HG03280 (cell line): ENCODE measurements around the gene NIP7.

Experiments
- ATAC-seq: cut with Tn5 transposase; IDR thresholded peaks from one replicate; pipeline ENCODE4 v1.9.1; 2021; ENCODE audit warnings: mild to moderate bottlenecking, moderate library complexity; ENCODE audit not compliant: unreplicated experiment

Gene NIP7

GRCh38 chr16:69318177-69318910 lies 21.2 kb upstream of the NIP7 start:
- ATAC-seq: no peak

- no peak for ATAC-seq
Observed at GRCh38 chr16:69318911-69319289, 20.7 kb upstream of the NIP7 start.

DNA sequence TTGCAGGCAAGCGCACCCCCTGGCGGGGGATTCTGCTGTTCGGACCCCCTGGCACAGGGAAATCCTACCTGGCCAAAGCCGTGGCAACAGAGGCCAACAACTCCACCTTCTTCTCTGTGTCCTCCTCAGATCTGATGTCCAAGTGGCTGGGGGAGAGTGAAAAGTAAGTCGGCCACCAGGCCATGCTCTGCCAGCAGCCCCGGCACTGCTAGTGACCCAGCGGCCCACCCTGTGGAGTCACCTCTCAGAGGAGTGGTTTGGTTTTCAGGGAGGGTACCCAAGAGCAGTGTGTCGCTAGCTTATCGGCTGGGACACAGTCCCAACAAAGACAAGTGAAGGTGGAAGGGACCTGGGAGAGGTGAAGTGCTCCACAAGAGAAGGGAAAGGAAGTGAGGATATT lies 20.2 kb upstream of the NIP7 start:
- ATAC-seq: no peak

GRCh38 chr16:69319826-69320739 lies 19.5 kb upstream of the NIP7 start:
- no peak for ATAC-seq

DNA sequence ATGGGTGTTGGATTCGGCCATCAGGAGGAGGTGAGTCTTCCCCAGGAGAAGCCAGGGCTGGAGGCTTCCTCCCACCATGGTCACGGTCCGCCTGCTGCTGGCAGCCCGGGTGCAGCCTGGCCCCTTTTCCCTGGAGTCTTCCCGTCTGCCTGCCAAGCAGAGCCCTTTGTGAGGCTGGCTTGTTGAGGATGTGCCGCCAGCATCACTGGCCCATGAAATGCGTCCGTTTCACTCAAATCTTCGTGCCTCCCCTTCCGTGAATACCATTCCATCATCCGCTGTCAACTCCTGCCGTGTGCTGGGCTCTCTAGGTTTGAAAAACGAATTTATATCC lies 18.9 kb upstream of the NIP7 start:
- no peak for ATAC-seq

DNA sequence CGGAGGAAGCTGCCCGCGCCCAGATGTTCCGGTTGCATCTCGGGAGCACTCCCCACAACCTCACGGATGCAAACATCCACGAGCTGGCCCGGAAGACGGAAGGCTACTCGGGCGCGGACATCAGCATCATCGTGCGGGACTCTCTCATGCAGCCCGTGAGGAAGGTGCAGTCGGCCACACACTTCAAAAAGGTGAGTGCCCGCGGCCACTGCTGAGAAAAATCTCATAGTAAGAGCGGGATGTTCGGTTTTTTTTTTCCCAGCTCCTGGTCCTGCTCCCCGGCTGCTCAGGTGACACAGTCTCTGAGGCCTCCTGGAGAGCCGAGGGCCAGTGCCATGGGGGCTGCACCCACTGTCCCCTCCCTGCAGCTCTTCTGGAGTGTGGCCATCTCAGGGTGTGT lies 18.5 kb upstream of the NIP7 start:
- no peak for ATAC-seq

DNA sequence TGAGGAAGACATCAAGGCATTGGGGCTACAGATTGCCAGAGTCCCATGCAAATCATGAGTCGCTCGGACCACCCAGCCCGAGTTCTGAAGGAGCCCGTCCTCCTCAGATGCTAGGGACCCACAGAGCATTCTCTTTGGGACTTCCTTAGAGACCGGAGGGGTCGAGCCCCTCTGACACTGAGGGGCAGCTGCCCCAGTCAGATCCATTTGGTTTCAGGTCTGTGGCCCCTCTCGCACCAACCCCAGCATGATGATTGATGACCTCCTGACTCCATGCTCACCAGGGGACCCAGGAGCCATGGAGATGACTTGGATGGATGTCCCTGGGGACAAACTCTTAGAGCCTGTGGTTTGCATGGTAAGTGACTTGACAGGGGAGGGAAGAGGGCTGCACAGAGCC lies 17.2 kb upstream of the NIP7 start:
- no peak for ATAC-seq

GRCh38 chr16:69323415-69323814 lies 16.2 kb upstream of the NIP7 start:
- ATAC-seq: no peak

DNA sequence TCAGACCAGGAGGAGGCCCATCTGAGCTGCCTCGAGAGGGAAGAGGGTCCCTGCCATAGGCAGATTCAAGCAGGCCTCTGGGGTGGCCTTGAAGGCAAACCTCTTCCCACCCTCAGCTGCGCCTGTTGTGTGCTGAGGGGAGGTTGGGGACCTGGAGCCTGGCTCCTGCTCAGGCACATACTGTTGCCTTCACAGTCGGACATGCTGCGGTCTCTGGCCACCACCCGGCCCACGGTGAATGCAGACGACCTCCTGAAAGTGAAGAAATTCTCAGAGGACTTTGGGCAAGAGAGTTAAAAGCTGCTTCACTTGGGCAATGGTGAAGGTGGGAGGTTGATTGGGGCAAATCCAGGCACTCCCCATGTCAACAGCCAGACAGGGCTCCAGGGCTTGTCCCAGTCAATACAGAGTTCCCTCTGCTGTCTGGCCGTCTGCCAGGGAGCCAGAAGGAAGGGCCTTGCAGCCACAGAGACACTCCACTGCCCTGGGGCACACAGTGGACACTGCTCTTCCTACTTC lies 15.5 kb upstream of the NIP7 start:
- no peak for ATAC-seq

GRCh38 chr16:69324585-69325253 lies 14.9 kb upstream of the NIP7 start:
- ATAC-seq: no peak

GRCh38 chr16:69325784-69326171 lies 13.8 kb upstream of the NIP7 start:
- ATAC-seq: no peak

GRCh38 chr16:69326172-69326873 lies 13.2 kb upstream of the NIP7 start:
- no peak for ATAC-seq

GRCh38 chr16:69327585-69328310 lies 11.8 kb upstream of the NIP7 start:
- no peak for ATAC-seq

DNA sequence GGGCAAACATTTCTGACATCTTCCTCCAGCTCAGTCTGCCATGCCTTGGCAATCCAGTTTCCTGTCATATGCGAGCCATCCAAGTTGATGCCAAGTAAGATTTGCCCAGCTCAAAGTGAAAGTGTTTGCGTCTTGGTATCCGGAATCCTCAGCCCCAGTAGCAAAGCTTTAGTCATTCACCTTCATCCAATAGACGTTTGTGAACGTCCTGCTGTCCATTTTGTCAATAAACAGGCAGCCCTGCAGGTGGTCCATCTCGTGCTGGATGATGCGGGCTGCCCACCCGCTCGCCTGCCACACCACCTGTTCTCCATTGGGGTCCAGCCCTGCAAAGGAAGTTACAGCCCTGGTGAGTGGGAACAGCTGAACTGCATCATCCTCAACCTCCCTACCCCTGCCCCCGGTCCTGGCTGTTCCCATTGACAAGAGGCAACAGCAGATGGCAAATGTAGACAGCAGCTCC lies 10.7 kb upstream of the NIP7 start:
- ATAC-seq: no peak

DNA sequence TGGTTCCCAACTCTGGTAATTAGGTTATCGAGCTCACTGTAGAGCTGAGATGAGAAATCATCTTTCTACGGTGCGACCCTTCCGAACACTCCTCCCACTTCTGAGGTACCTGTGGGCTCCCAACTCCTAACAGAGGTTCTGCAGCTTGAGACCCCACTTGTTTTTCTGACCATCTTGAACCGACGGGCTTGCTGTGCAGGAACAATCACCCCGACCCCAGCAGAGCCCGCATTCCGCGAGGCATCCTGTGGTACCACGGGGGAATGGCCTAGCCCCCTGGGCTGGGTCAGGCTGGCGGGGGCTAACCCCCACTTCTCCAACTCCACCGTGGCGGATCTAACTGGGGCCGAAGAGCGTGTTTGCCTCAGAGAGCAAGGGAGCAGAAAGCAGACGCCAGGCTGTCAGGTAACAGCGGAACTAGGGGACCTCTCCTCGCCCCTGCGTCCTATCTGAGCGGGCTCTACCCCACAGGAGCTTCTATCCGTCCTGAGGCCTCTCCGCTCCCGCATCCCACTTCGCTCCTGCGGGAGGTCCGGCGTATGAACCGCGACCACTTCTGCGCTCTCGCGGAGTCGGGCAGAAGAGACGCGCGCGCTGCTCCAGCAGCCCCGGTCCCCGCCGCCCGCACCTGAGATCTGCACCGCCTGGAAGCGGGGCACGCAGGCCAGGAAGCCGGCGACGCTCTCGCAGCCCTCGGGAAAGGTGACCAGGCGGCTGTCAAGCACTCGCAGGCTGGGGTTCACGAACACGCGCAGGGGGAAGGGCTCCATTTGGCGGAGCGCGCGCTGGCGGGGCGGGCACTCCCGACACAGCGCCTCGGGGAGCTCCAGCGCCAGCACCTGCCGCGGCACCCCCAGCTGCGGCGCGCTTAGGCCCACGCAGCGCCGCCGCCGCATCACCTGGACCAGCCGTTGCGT lies 9.9 kb upstream of the NIP7 start:
- peak; percentile 37 for ATAC-seq

- peak; percentile 92 for ATAC-seq
Observed at GRCh38 chr16:69330286-69331109, 9.1 kb upstream of the NIP7 start, which contains the start of gene PDF. PDF (minus strand) TSS chr16:69330588; CDS start chr16:69330570, 18 bp downstream.

DNA sequence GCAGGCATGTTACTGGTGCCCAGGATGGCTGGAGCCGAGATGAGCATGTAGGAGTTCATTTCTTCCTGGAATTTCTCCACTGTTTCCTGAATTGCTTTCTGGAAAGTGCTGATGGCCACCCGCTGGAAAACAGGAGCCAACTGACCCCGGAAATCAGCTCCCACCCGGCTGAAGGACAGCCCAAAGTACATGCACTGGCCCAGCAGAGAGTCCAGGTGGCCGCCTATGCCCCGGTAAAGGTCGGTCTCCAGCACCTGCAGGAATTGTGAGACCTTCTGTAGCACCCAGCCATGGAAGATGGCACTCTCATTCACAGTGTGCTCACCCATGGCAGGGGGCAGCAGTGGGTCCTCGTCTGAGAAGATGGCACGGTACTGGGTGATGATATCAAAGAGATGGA lies 4.9 kb upstream of the NIP7 start:
- ATAC-seq: no peak
